Measurements from ENCODE around the gene PLVAP. TPM values are rescaled to one million over a fixed set of nuclear protein-coding genes. Genes with fewer than 3 reads are reported as not detected.

The PLVAP gene
- total and polyA plus RNA-seq, 9 of the 15 experiments (the other 6 are each of a cell fraction or from before 2014, with no cell fraction given), result 0.09 to 0.84 (median 0.51) TPM; not detected in 4

GRCh38 chr19:17420475-17420924 lies 43.4 kb upstream of the PLVAP start (continued):
- TF ChIP-seq, protein P1, sequence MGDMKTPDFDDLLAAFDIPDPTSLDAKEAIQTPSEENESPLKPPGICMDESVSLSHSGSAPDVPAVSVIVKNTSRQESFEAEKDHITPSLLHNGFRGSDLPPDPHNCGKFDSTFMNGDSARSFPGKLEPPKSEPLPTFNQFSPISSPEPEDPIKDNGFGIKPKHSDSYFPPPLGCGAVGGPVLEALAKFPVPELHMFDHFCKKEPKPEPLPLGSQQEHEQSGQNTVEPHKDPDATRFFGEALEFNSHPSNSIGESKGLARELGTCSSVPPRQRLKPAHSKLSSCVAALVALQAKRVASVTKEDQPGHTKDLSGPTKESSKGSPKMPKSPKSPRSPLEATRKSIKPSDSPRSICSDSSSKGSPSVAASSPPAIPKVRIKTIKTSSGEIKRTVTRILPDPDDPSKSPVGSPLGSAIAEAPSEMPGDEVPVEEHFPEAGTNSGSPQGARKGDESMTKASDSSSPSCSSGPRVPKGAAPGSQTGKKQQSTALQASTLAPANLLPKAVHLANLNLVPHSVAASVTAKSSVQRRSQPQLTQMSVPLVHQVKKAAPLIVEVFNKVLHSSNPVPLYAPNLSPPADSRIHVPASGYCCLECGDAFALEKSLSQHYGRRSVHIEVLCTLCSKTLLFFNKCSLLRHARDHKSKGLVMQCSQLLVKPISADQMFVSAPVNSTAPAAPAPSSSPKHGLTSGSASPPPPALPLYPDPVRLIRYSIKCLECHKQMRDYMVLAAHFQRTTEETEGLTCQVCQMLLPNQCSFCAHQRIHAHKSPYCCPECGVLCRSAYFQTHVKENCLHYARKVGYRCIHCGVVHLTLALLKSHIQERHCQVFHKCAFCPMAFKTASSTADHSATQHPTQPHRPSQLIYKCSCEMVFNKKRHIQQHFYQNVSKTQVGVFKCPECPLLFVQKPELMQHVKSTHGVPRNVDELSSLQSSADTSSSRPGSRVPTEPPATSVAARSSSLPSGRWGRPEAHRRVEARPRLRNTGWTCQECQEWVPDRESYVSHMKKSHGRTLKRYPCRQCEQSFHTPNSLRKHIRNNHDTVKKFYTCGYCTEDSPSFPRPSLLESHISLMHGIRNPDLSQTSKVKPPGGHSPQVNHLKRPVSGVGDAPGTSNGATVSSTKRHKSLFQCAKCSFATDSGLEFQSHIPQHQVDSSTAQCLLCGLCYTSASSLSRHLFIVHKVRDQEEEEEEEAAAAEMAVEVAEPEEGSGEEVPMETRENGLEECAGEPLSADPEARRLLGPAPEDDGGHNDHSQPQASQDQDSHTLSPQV (IDR thresholded peaks at IDR 0.05), result no peak
- TF ChIP-seq ZNF354B (CRISPR knock-in tag; IDR thresholded peaks at IDR 0.05), result no peak
- TF ChIP-seq REST (IDR thresholded peaks at IDR 0.05; ENCODE audit: borderline replicate concordance), result peak; percentile 23; the same call in 1 of the 2 replicates
- TF ChIP-seq REST (CRISPR knock-in tag; IDR thresholded peaks at IDR 0.05; ENCODE audit: low read depth), result no peak
- TF ChIP-seq HOXB6 (CRISPR knock-in tag; IDR thresholded peaks at IDR 0.05; ENCODE audit: borderline replicate concordance), result no peak
- TF ChIP-seq, protein P2, sequence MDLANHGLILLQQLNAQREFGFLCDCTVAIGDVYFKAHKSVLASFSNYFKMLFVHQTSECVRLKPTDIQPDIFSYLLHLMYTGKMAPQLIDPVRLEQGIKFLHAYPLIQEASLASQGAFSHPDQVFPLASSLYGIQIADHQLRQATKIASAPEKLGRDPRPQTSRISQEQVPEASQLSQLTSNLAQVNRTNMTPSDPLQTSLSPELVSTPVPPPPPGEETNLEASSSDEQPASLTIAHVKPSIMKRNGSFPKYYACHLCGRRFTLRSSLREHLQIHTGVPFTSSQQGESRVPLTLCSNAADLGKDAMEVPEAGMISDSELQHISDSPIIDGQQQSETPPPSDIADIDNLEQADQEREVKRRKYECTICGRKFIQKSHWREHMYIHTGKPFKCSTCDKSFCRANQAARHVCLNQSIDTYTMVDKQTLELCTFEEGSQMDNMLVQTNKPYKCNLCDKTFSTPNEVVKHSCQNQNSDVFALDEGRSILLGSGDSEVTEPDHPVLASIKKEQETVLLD (IDR thresholded peaks at IDR 0.05), result 0 out of 2 replicates have a peak, but pooled peaks have one; percentile 41
- no peak for TF ChIP-seq PPARD (CRISPR knock-in tag; IDR thresholded peaks at IDR 0.05)
- no peak for TF ChIP-seq ZBTB9 (CRISPR knock-in tag; IDR thresholded peaks at IDR 0.05)

All from K562 (cell line).